Heart right ventricle (tissue), 16 donors: Measurements from ENCODE around the gene TUBGCP3. TPM values are rescaled to one million over a fixed set of nuclear protein-coding genes. Genes with fewer than 3 reads are reported as not detected.

Experiments used
- ATAC-seq, 8 donors: fragments of 200-7000 bp; cut with Tn5 transposase; one replicate each; pipeline ENCODE4 v1.9.1; 2020; ENCODE audit warnings: mild to moderate bottlenecking in 8 of 8, moderate library complexity in 8 of 8, moderate number of reproducible peaks in 1 of 8
- DNase-seq, 2 donors: peaks; one replicate each; pipeline ENCODE4 v3.0.0-alpha.2; 2020
- H3K27ac ChIP-seq, 10 donors: fragments of 200-600 bp; sonication (generic) in 2 of 10; one replicate each; pipeline versions ENCODE4 v1.5.0 to v1.8.0; 2020 to 2022; ENCODE audit warnings: mild to moderate bottlenecking in 3 of 10
- H3K27me3 ChIP-seq, 7 donors: fragments of 200-600 bp; one replicate each; pipeline ENCODE4 v1.8.0; 2021 to 2022; ENCODE audit warnings: mild to moderate bottlenecking in 2 of 7
- H3K36me3 ChIP-seq, 9 donors: fragments of 200-600 bp; sonication (generic) in 1 of 9; one replicate each; pipeline versions ENCODE4 v1.5.0 to v1.8.0; 2020 to 2022; ENCODE audit warnings: mild to moderate bottlenecking in 2 of 9
- H3K4me1 ChIP-seq, 9 donors: fragments of 200-600 bp; sonication (generic) in 1 of 9; one replicate each; pipeline versions ENCODE4 v1.5.0 to v1.8.0; 2020 to 2022; ENCODE audit warnings: mild to moderate bottlenecking in 4 of 9
- H3K4me3 ChIP-seq, 10 donors: fragments of 200-600 bp; sonication (generic) in 2 of 10; one replicate each; pipeline versions ENCODE4 v1.5.0 to v1.8.0; 2020 to 2022; ENCODE audit warnings: mild to moderate bottlenecking in 7 of 10, moderate library complexity in 2 of 10
- H3K9me3 ChIP-seq, 11 donors: fragments of 200-600 bp in 10 of 11; sonication (generic) in 2 of 11; one replicate each; pipeline versions ENCODE4 v1.5.0 to v1.8.0; 2013 to 2022; ENCODE audit warnings: mild to moderate bottlenecking in 2 of 11, control low read depth in 1 of 11, moderate library complexity in 1 of 11
- CTCF ChIP-seq, 9 donors: fragments of 200-600 bp; sonication (generic) in 2 of 9; IDR thresholded peaks; one replicate each; pipeline versions ENCODE4 v1.5.0 to v1.8.0; 2021 to 2022; ENCODE audit warnings: antibody characterized with exemption in 9 of 9, mild to moderate bottlenecking in 5 of 9, moderate library complexity in 1 of 9
- WGBS, 2 donors: extraction: QIAGEN DNeasy Blood & Tissue Kit; methylation state at CpG; one replicate each; pipeline ENCODE4 v1.1.7; 2013; ENCODE audit warnings: inconsistent platforms in 1 of 2; 5-methylcytosine and 5-hydroxymethylcytosine counted together
- intact Hi-C, 10 donors: fragments of 100-400 bp; cut with DNase I; formaldehyde crosslinking; loops; one replicate each; pipeline versions ENCODE4 v1.11.1 to v1.14.2; 2022
- polyA plus RNA-seq, 2 donors: library from polyadenylated mRNA; stranded (reverse); fragments of 200-250 nt; gene quantifications; one replicate each; pipeline ENCODE4 v1.2.3, GENCODE V29; 2013
- total RNA-seq, 10 donors: library from RNA; stranded (reverse); fragmentation: NEBNext Ultra II Directional in 3 of 10; extraction: Animal tissue kit (Norgen Biotek cat#: 25700) in 3 of 10; gene quantifications; one replicate each; pipeline versions ENCODE4 v1.2.1 to v1.2.4, GENCODE V29; 2021 to 2023
- donor health status: Arrhythmogenic right ventricular cardiomyopathy.
- donor health status: ischemic (EF 13 %, LVEDD 7.1; RV severe dilation, severe dysfunction).
- donor health status: healthy with polysubstance abuse.
- donor health status: DM: no; HTN: yes; CAD: no.
- donor health status: DM: no; HTN: no; CAD: no.
- donor health status: ischemic (EF 25% LVEDD 6.9; RV normal size, moderate dysfunction).
- donor health status: ischemic (EF 25% LVEDD 5.7; RV mildly dilated, moderate dysfunction).
- donor health status: healthy.
- donor health status: DM: yes; HTN: yes; CAD: no.
- donor health status: Ischemic cardiomyopathy.
- donor health status: ischemic (EF 35%, LVEDD 5.7; RV mildly dilated, moderate dysfunction).
- donor health status: nonischemic (EF 11% LVEDD 7.7; RV severe dilation, severe dysfunction).
- donor health status: DM: yes; HTN: yes; CAD: no.
- donor health status: PGD.
- donor health status: ischemic (EF 29% LVEDD 5.4; RV normal size, mild dysfunction).
- donor health status: nonischemic (EF 23%, LVEDD 6.1; RV moderate dilation, normal function).

TUBGCP3 gene
- total and polyA plus RNA-seq, 12 donors: 10.6 to 25.8 (median 17.7) TPM

DNA sequence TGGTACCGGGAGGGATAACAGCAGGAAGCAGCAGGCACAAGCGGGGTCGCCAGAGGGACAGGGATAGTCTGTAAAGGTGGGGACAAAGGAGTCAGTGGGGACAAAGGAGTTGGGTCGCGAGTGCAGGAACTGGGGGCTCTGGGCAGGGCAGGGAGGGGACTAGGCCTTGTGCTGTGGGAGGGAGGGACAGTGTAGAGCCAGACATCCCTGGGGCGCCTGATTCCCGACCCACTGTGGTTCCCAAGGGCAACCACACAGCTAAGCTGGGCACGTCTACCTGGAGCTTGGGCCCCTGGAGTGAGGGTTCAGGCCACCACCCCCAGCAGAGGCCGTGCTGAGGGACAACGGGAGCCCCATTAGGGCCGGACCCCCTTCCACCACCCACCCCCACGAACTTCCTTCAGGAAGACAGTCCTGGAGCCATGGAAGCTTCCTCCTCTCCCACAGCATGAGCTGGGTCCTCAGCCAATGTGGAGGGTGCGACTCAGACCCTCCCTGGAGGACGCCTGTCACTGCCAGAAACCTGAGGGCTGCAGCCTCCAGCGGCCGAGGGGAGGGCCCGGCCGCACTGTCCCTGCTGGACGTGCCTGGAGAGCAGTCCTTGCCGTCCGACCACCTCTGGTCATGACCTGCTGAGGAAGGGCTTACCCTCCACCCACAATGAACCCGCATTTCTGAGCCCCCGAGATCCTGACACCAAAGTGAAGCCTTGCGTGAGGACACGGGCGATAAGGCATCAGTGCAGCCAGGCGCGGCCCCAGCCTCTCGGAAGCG, 133.9 kb downstream of the TUBGCP3 start:
- H3K4me1 ChIP-seq: no peaks in the 10 kb centered on the region
- DNase-seq (no peak), ATAC-seq (no peak)
- no peaks in the 10 kb centered on the region for H3K36me3 ChIP-seq
- whole genome bisulfite sequencing, 2 donors: 72% methylated on average over 30 of the region's 30 CpGs
- no peak overlapping the region for H3K4me3 ChIP-seq
- intact Hi-C loops: no loop called here
- H3K27ac ChIP-seq: no peak overlapping the region
- peaks cover 0 to 27% (median 14%) of the 10 kb centered on the region in 7 donors for H3K27me3 ChIP-seq
- peaks cover 0 to 7% (median 0%) of the 10 kb centered on the region in 11 donors for H3K9me3 ChIP-seq
- TF ChIP-seq CTCF (IDR thresholded peaks at IDR 0.05): no peak

DNA sequence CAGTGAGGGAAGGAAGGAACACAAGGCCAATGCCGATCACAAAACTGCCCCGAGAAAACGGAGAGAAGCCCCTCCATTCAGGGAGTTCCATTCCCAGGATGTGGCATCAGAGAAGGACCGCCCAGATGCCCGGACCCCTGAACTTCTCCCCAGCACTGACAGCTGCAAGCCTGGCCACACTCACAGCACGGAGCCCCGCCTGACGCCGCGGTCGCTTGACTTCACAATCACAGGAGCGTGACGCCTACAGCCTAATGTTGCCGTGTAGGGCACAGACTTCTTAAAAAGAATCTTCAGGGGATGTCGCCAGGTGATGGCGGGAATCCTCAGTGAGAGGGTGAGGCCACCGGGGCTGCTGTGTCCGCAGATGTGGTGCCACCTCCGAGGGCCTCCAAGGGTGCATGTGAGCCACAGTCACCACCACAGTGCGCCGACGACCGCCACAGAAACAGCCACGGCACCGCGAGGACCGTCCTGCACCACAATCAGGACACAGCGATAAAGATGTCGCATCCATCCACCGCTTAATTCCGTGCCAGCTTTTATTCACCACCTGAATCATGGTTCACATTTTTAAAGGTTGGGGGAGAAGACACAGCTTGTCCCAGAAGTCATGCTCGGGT, 134.6 kb downstream of the TUBGCP3 start:
- H3K9me3 ChIP-seq: no peaks in the 10 kb centered on the region
- peaks cover 0 to 27% (median 20%) of the 10 kb centered on the region in 7 donors for H3K27me3 ChIP-seq
- H3K27ac ChIP-seq: no peak overlapping the region
- ATAC-seq: no peak
- H3K4me3 ChIP-seq: no peak overlapping the region
- no peaks in the 10 kb centered on the region for H3K4me1 ChIP-seq
- intact Hi-C loops: no loop called here
- WGBS, 2 donors: 89% methylated on average over 32 of the region's 32 CpGs
- no peaks in the 10 kb centered on the region for H3K36me3 ChIP-seq
- DNase-seq: no peak
- TF ChIP-seq CTCF (IDR thresholded peaks at IDR 0.05): no peak

DNA sequence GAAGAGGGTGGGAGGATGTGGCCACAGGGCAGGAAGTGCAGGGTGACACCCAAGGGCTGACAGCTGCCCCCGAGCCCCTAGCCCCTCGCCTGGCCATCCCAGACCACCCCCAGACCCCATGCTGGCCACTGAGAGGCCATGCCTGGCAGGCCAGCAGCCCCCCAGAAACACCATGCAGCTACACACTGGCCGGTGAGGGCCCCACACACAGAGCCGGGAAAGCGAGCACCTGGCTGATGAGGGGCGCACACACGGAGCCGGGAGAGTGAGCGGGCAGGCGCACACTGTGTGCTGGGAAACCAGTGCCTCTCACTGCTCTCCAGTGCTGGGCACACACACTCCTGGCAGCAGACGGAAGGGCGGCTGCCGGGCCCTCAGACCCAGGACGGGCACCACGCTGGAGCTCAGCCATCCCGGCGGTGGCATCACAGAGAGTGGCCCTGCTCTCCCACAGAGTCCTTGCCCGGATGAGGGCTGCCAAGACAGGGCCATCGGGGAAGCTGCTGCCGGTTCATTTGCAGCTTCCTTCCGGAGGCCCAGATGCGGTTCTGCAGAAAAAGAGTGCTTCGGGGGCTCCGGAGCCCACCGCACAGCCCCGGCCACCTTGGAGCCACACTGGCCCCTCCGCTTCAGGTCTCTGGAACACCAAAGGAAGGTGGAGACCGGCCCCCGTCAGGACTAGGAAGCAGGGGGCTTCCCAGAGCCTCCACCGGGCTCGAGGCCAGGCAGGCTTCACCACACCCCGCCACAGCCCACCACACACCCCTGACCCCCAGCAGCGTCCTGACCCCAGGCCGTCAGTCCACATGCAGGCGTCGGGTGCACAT, 135.4 kb downstream of the TUBGCP3 start:
- intact Hi-C loops: no loop called here
- Histone ChIP-seq H3K27ac (no peak overlapping the region), H3K4me1 (no peaks in the 10 kb centered on the region), H3K27me3 (peaks cover 0 to 31% (median 25%) of the 10 kb centered on the region in 7 donors), H3K9me3 (no peaks in the 10 kb centered on the region), H3K36me3 (no peaks in the 10 kb centered on the region), H3K4me3 (no peak overlapping the region)
- ATAC-seq (no peak), DNase-seq (no peak)
- no peak for TF ChIP-seq CTCF (IDR thresholded peaks at IDR 0.05)
- 82 to 83% methylated on average over 36 of the region's 36 CpGs for WGBS, 2 donors
